GM21367 (cell line): ENCODE measurements around the gene TREH.

Source experiments
- ATAC-seq: cut with Tn5 transposase; IDR thresholded peaks from one replicate; pipeline ENCODE4 v1.9.1; 2021; ENCODE audit not compliant: unreplicated experiment

TREH gene

DNA sequence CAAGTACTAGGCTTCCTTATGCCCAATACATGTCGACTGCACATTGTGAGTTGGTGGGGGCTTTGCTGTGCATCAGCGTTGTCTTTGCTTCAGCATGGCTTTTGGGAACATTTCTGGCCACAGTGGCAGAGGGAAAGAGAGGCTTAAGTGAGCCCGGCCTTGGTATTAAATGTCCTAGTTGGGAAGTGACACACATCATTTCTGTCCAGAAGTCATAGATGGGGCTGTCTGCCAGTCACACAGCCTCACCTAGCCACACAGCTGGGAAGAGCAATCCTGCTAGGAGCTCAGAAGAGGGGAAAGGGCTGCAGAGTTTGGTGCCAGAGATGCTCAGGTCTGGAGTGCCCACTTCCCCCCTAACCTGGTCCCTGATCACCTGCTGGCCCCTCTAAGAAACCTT is 27.6 kb downstream of the TREH start:
- no peak for ATAC-seq

GRCh38 chr11:118650366-118650765 is 29.1 kb downstream of the TREH start:
- ATAC-seq: no peak

- no peak for ATAC-seq
Observed at GRCh38 chr11:118649941-118650340, 29.5 kb downstream of the TREH start.

GRCh38 chr11:118648291-118648690 is 31.2 kb downstream of the TREH start:
- ATAC-seq: no peak

- no peak for ATAC-seq
Observed at GRCh38 chr11:118646393-118646792, 33.1 kb downstream of the TREH start.

DNA sequence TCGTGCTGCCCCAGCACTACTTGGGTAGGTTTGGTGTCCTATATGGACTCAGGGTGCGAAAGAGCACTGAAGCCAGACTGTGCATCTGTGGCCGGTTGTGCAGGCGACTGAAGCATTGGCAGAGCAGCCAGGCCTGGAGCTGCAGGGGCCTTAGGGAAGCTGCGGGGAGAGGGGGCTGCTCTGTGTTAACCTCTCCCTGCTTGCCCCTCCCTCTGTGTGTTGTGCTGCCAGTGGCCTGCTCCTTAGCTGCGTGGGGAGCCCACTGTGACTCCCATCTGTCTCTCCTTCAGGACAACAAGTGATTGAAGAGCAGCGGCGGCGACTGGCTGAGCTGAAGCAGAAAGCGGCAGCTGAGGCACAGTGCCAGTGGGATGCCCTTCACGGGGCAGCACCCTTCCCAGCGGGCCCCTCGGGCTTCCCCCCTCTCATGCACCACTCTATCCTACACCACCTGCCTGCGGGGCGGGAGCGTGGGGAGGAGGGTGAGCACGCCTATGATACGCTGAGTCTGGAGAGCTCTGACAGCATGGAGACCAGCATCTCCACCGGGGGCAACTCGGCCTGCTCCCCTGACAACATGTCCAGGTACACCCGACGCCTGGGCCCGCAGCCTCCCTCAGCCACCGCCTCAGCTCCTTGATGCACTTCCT is 34.3 kb downstream of the TREH start:
- ATAC-seq: no peak

DNA sequence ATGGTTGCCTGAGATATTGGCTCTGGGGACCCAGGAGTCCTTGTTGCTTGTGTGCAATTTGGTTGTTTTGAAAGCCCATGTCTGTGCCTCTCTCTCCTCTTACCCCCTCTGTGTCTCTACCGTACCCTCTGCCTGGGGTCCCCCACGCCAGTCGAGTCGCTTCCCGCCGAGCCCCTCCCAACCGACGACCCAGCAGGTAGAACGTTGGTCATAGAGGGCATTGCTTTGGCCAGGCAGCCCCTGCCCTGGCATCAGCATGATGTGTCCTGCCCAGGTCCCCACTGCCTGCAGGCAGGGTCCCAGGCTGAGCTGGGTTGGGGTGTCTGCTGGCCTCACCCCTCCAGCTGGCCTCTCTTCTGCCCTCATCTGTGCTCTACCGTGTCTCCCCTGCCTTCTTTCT is 35.0 kb downstream of the TREH start:
- no peak for ATAC-seq

DNA sequence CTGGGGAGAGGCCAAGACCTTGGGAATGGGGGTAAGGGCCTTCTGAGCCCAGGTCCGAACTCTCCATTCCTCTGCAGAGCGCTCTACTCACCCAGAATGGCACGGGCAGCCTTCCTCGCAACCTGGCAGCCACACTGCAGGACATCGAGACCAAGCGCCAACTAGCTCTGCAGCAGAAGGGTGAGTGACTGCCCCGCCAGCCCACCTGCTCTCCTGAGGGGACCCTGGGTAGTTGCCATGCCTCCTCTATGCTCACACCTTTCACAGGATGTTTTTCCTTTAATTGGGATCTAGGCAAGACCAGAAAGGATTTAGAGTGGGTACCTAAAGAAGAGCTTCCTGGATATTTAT is 35.5 kb downstream of the TREH start:
- no peak for ATAC-seq

GRCh38 chr11:118643142-118643994 is 36.1 kb downstream of the TREH start:
- no peak for ATAC-seq

DNA sequence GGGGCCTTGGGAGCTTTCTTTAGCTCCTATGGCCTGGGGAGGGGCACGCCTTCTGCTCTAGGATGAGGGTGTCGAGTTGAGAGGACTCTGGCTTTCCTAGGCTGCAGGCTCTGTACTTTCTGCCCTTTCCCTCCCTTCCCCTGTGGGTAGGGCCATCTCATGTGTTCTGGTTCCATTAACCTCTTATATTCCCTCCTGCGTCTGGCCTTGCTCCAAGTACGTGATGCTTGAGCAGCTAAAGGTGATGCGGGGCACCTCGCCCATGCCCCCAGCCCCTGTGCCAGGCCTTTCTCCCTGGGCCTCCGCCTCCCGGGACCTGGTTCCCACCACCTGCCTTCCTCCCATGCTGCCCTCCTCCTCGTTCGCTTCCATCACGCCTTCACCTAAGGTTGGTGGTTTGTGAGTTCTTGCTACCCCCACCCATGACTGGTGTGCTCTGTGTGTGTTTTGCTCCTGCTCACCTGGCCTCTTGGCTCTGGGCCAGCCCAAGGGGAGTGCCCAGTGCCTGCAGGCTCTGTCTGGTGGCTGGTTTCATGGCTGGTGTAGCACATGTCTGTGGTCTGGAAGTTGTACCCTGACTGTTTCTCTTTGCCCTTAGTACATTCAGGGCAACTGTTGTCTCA is 37.9 kb downstream of the TREH start:
- ATAC-seq: no peak

GRCh38 chr11:118640332-118641154 is 38.9 kb downstream of the TREH start:
- no peak for ATAC-seq

GRCh38 chr11:118639899-118640298 is 39.6 kb downstream of the TREH start:
- no peak for ATAC-seq

GRCh38 chr11:118638726-118639125 is 40.7 kb downstream of the TREH start:
- ATAC-seq: no peak

DNA sequence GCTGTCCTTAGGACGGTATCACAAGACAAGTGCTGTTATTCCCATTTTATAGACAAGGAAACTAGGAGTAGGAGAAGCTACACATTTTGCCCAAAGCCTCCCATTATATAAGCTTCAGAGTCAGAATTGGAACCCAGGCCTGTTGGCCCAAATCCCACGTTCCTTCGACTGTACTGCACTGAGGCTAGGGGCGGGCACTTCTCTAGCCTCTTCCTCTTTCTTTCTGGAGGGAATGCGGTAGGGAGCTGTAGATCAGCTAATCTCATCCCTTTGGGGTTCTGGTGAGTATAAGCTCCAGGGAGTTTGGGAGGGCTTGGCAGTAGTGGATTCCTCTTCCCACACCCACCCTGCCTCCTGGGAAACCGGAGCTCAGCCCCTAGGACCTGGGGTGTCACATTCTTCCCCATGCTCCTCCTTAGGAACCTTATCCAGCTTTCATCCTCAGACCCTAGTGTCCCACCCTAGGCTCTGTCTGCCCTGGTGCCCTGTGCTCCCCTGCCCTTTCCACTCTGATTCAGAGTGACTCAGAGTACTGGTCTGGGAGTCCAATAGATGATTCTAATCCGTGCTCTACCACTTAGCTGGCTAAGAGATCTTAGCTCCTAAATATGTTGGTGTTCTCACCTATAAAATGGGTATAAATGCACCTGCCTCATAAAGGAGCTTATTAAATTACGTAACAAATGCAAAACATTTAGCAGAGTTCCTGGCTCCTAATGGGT is 42.7 kb downstream of the TREH start:
- ATAC-seq: no peak

DNA sequence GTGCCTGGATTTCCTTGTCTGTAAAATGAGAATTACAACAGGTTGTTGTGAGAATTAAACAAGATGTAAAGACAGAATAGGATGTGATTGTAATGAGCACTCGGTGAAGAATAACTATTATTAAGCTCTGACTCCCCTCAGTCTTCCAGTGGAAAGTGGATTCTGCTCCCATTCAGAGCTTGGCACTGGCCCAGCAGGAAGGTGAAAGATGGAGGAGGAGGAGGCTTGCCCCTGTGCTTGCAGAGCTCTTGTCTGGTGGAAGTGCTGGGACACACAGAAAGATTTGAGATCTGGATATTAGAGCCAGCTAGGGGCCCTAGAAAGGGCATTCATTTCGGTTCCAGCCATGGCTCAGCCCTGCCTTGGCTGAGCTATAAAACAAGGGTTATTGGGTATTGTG is 43.8 kb downstream of the TREH start:
- ATAC-seq: no peak

GRCh38 chr11:118635237-118635591 is 44.2 kb downstream of the TREH start:
- no peak for ATAC-seq

- ATAC-seq: no peak
Observed at GRCh38 chr11:118634431-118635236, 44.8 kb downstream of the TREH start.

DNA sequence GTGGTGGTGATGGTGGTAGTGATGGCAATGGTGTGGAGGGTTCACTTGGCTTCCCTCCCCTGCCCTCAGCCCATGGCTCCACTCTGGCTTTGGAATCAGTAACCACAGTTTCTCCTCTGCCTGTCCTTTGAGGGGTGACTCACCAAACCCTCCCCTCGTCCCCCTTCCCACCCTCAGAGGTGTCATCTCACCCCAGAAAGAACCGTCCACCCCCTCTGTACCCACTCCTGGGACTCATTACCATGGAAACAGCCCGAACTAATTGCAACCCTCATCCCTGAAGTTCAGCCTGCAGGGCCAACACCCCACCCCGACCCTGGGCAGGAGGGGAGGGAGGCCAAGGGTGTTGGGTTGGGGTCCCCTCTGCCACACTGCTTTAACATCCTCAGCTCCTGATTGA is 45.5 kb downstream of the TREH start:
- ATAC-seq: no peak

DNA sequence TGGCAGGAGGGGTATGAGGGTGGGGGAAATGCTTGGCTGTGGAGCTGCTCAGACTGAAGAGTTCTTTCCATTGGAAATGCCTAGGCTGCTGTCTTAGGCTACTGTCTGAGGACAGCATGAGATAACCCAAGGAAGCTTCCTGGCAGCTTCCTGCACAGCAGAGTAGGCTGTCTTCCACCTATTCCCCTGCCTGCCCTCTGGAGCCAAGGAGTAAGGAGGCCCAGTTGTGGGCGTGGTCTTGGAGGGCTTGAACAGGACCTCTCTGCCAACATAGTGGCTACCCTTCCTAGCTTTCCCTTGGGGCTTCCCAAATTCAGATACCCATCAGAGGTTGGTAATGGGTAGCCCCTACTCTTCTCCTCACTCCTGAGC is 46.1 kb downstream of the TREH start:
- no peak for ATAC-seq
